ENCODE results near the gene CAPN1. TPM values are rescaled to one million over a fixed set of nuclear protein-coding genes. Genes with fewer than 3 reads are reported as not detected.

The CAPN1 gene
- total and polyA plus RNA-seq, 9 of the 15 experiments (the other 6 are each of a cell fraction or from before 2014, with no cell fraction given), result 3.5 to 199 (median 61.6) TPM

DNA sequence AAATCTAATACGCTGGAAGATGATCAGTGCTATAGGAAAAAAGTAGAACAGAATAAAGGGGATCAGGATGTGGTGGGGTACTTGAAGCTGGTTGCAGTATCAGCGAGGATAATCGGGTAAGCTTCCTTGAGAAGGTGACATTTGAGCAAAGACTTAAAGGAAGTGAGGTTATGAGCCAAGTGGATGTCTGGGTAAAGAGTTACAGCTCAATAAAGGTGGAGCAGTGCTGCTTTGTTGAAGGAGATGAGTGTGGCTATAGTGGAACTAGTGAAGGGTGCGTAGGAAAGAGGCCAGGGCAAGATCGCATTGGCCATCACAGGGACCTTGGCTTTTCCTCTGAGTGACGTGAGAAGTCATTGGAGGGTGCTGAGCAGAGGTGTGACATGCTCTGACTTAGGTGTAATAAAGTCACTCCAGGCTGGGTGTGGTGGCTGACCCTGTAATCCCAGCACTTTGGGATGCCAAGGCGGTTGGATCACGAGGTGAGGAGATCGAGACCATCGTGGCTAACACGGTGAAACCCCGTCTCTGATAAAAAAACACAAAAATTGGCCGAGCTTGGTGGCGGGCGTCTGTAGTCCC is 45.1 kb upstream of the CAPN1 start:
- intact Hi-C loops (cut with micrococcal nuclease), result no loop called here
- Histone ChIP-seq H2AFZ (ENCODE audit: low read depth, low read length) (no peak overlapping the region), H3K9ac (ENCODE audit: insufficient read depth in 1 of 2, low read depth in 2 of 2, low read length in 2 of 2) (peak overlapping the region in 1 of 2 experiments; percentile 24; a peak in 1 of 4 replicates), H3K9me3 (replicated peaks; ENCODE audit: control insufficient read depth, insufficient read depth, low read depth, low read length) (no peaks in the 10 kb centered on the region), H3K27me3 (ENCODE audit: control insufficient read depth in 2 of 2, insufficient read depth in 2 of 2, low read length in 2 of 2) (no peaks in the 10 kb centered on the region; a peak in 1 of 5 replicates), H3K27ac (ENCODE audit: extremely low read depth, low read depth, low read length) (no peak overlapping the region), H3K79me2 (ENCODE audit: control insufficient read depth, insufficient read depth, low read length) (peaks cover 34% of the 10 kb centered on the region), H3K36me3 (ENCODE audit: control insufficient read depth, insufficient read depth, low read length) (peaks cover 15% of the 10 kb centered on the region), H4K20me1 (replicated peaks; ENCODE audit: control insufficient read depth, insufficient read depth, low read length) (peaks cover 7% of the 10 kb centered on the region; the same call in 1 of the 2 replicates), H3K9me1 (ENCODE audit: control insufficient read depth, insufficient read depth, low read length) (peaks cover 4% of the 10 kb centered on the region), H3K4me2 (ENCODE audit: insufficient read depth, low read length) (no peak overlapping the region), H3K4me3 (no peak overlapping the region), H3K4me1 (replicated peaks in 1 of 2; ENCODE audit: control insufficient read depth in 2 of 2, insufficient read depth in 2 of 2, low read length in 2 of 2) (peaks cover 21 to 43% of the 10 kb centered on the region in 2 experiments; a peak in 4 of 5 replicates)
- in situ Hi-C loops (cut with MboI), result no loop called here
- WGBS (ENCODE audit: insufficient coverage, low coverage, missing lambda C conversion rate), result 84% methylated on average over 15 of the region's 15 CpGs
- ATAC-seq (no peak), FAIRE-seq (peak; percentile 29), DNase-seq (ENCODE audit: extremely low read depth in 1 of 4, low spot score in 3 of 4) (no peak)
- no TSS peak for BruUV-seq (replicated peaks)
- POLR2A ChIA-PET, result interaction anchor here (0.6 to 8.4 kb wide), 9 partner anchors 10 to 477 kb away, joined by 3 to 182 read pairs (median 9); partner anchors contain the start of genes CAPN1, FAU, MRPL49 and SPDYC
- no peak for TF ChIP-seq NR4A1 (CRISPR knock-in tag; IDR thresholded peaks at IDR 0.05)
- TF ChIP-seq NR4A1 (tag; IDR thresholded peaks at IDR 0.05), result no peak
- CTCF ChIA-PET (ENCODE audit: low intra/inter-chr PET ratio), result no interaction called here

GRCh38 chr11:65141896-65142494 is 39.7 kb upstream of the CAPN1 start:
- Histone ChIP-seq H3K9me3 (replicated peaks; ENCODE audit: control insufficient read depth, insufficient read depth, low read depth, low read length) (no peaks in the 10 kb centered on the region), H3K79me2 (ENCODE audit: control insufficient read depth, insufficient read depth, low read length) (no peaks in the 10 kb centered on the region), H3K9ac (ENCODE audit: insufficient read depth in 1 of 2, low read depth in 2 of 2, low read length in 2 of 2) (no peak overlapping the region), H3K4me2 (ENCODE audit: insufficient read depth, low read length) (no peak overlapping the region), H3K4me3 (no peak overlapping the region), H2AFZ (ENCODE audit: low read depth, low read length) (no peak overlapping the region), H4K20me1 (replicated peaks; ENCODE audit: control insufficient read depth, insufficient read depth, low read length) (no peaks in the 10 kb centered on the region), H3K27me3 (ENCODE audit: control insufficient read depth in 2 of 2, insufficient read depth in 2 of 2, low read length in 2 of 2) (no peaks in the 10 kb centered on the region), H3K36me3 (ENCODE audit: control insufficient read depth, insufficient read depth, low read length) (no peaks in the 10 kb centered on the region), H3K27ac (ENCODE audit: extremely low read depth, low read depth, low read length) (no peak overlapping the region), H3K9me1 (ENCODE audit: control insufficient read depth, insufficient read depth, low read length) (no peaks in the 10 kb centered on the region), H3K4me1 (replicated peaks in 1 of 2; ENCODE audit: control insufficient read depth in 2 of 2, insufficient read depth in 2 of 2, low read length in 2 of 2) (no peaks in the 10 kb centered on the region)
- WGBS (ENCODE audit: insufficient coverage, low coverage, missing lambda C conversion rate), result 77% methylated on average over 7 of the region's 7 CpGs
- FAIRE-seq (no peak), DNase-seq (ENCODE audit: extremely low read depth in 1 of 4, low spot score in 3 of 4) (no peak), ATAC-seq (no peak)
- in situ Hi-C loops (cut with MboI), result no loop called here
- intact Hi-C loops (cut with micrococcal nuclease), result no loop called here
- POLR2A ChIA-PET, result interaction anchor here (1.0 kb wide), 1 partner anchor 29 kb away, joined by 4 read pairs; no protein-coding TSS in a partner anchor
- no TSS peak for BruUV-seq (replicated peaks)
- CTCF ChIA-PET (ENCODE audit: low intra/inter-chr PET ratio), result no interaction called here
- TF ChIP-seq HDAC8 (tag; IDR thresholded peaks at IDR 0.05) (no peak), ZNF780A (CRISPR knock-in tag; IDR thresholded peaks at IDR 0.05) (no peak)
- TF ChIP-seq, protein P1, sequence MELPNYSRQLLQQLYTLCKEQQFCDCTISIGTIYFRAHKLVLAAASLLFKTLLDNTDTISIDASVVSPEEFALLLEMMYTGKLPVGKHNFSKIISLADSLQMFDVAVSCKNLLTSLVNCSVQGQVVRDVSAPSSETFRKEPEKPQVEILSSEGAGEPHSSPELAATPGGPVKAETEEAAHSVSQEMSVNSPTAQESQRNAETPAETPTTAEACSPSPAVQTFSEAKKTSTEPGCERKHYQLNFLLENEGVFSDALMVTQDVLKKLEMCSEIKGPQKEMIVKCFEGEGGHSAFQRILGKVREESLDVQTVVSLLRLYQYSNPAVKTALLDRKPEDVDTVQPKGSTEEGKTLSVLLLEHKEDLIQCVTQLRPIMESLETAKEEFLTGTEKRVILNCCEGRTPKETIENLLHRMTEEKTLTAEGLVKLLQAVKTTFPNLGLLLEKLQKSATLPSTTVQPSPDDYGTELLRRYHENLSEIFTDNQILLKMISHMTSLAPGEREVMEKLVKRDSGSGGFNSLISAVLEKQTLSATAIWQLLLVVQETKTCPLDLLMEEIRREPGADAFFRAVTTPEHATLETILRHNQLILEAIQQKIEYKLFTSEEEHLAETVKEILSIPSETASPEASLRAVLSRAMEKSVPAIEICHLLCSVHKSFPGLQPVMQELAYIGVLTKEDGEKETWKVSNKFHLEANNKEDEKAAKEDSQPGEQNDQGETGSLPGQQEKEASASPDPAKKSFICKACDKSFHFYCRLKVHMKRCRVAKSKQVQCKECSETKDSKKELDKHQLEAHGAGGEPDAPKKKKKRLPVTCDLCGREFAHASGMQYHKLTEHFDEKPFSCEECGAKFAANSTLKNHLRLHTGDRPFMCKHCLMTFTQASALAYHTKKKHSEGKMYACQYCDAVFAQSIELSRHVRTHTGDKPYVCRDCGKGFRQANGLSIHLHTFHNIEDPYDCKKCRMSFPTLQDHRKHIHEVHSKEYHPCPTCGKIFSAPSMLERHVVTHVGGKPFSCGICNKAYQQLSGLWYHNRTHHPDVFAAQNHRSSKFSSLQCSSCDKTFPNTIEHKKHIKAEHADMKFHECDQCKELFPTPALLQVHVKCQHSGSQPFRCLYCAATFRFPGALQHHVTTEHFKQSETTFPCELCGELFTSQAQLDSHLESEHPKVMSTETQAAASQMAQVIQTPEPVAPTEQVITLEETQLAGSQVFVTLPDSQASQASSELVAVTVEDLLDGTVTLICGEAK (IDR thresholded peaks at IDR 0.05), result no peak
- TF ChIP-seq, protein P1 (CRISPR knock-in tag; IDR thresholded peaks at IDR 0.05), result no peak

Measured in K562 (cell line).